A673 (cell line): ENCODE results near the gene CLTC.

ENCODE experiments used
- CTCF ChIP-seq: fragments of 300-800, 200-600 bp; sonication (generic); conservative IDR thresholded peaks from 2 replicates; pipeline ENCODE4 v1.5.1; 2017; ENCODE audit warnings: low read depth, mild to moderate bottlenecking, antibody characterized with exemption, low read length, moderate library complexity, mixed read lengths
- EZH2 ChIP-seq: fragments of 200-600 bp; sonication (generic); IDR thresholded peaks from 2 replicates; pipeline ENCODE4 v1.6.1; 2017; ENCODE audit warnings: borderline replicate concordance, low read depth, mild to moderate bottlenecking, mixed read lengths, antibody characterized with exemption, low read length; ENCODE audit not compliant: poor library complexity, severe bottlenecking

DNA sequence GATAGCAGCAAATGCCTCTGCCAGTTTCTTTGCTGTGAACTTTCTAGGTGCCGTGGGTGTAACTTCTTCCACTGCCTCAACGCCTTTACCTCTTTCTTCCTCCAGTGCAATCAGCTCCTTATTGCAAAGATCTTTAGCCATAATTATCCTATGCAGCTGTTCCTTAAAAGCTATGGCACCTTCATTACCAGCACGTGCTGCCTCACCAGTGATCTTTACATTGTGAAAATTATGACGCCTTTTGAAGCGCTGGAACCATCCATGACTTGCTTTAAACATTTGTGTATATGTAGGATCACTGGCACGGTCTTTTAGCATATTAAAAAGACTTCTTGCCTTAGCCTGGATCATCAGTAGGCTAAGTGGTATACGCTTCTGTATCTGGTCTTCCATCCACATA is 79.5 kb downstream of the CLTC start:
- TF ChIP-seq CTCF (no peak), EZH2 (no peak)
